Activated CD4-positive, alpha-beta T cell treated with anti-CD3 and anti-CD28 coated beads, Interleukin-2, amount 10 ng/mL, durations not matched to agents 24 days and 14 days (primary cell): Measurements from ENCODE around the gene CUX1. TPM values are rescaled to one million over a fixed set of nuclear protein-coding genes. Genes with fewer than 3 reads are reported as not detected.

Experiments used
- DNase-seq: peaks from one replicate; pipeline ENCODE4 v3.0.0; 2022
- H3K27ac Mint-ChIP-seq: one replicate; pipeline ENCODE4 v1.8.0; 2022; ENCODE audit warnings: mild to moderate bottlenecking, mixed read lengths
- H3K27me3 Mint-ChIP-seq: one replicate; pipeline ENCODE4 v1.8.0; 2022; ENCODE audit warnings: mixed read lengths
- H3K36me3 Mint-ChIP-seq: one replicate; pipeline ENCODE4 v1.8.0; 2022; ENCODE audit warnings: low read depth, mild to moderate bottlenecking, mixed read lengths
- H3K4me1 Mint-ChIP-seq: one replicate; pipeline ENCODE4 v1.8.0; 2021; ENCODE audit warnings: mixed read lengths
- H3K4me3 Mint-ChIP-seq: one replicate; pipeline ENCODE4 v1.8.0; 2022; ENCODE audit warnings: mild to moderate bottlenecking, moderate library complexity, mixed read lengths
- H3K9me3 Mint-ChIP-seq: one replicate; pipeline ENCODE4 v1.8.0; 2021; ENCODE audit warnings: mixed read lengths
- intact Hi-C: fragments of 100-400 bp; cut with micrococcal nuclease; formaldehyde crosslinking; loops from one replicate; pipeline ENCODE4 v1.15.1; 2023
- total RNA-seq: library from RNA; stranded (reverse); gene quantifications from 2 replicates; pipeline ENCODE4 v1.2.3, GENCODE V29; 2022

Gene CUX1
- total RNA-seq, 1 donor from 2014 or later = 31.5 TPM

- no peak for DNase-seq
- intact Hi-C loops = no loop called here
- Mint-ChIP-seq H3K36me3 (peaks cover 16% of the 10 kb centered on the region), H3K27ac (no peak overlapping the region), H3K27me3 (no peaks in the 10 kb centered on the region), H3K9me3 (no peaks in the 10 kb centered on the region), H3K4me1 (no peaks in the 10 kb centered on the region), H3K4me3 (no peak overlapping the region)
Observed at GRCh38 chr7:102111061-102112041, 293.9 kb downstream of the CUX1 start.

- Mint-ChIP-seq H3K27me3 (no peaks in the 10 kb centered on the region), H3K4me3 (no peak overlapping the region), H3K36me3 (peaks cover 12% of the 10 kb centered on the region), H3K27ac (no peak overlapping the region), H3K9me3 (no peaks in the 10 kb centered on the region), H3K4me1 (no peaks in the 10 kb centered on the region)
- DNase-seq = no peak
- intact Hi-C loops = no loop called here
Observed at GRCh38 chr7:102115181-102115580, 297.8 kb downstream of the CUX1 start.

GRCh38 chr7:102115931-102116330 lies 298.5 kb downstream of the CUX1 start:
- DNase-seq = no peak
- Mint-ChIP-seq H3K27ac (no peak overlapping the region), H3K36me3 (peaks cover 12% of the 10 kb centered on the region)

DNA sequence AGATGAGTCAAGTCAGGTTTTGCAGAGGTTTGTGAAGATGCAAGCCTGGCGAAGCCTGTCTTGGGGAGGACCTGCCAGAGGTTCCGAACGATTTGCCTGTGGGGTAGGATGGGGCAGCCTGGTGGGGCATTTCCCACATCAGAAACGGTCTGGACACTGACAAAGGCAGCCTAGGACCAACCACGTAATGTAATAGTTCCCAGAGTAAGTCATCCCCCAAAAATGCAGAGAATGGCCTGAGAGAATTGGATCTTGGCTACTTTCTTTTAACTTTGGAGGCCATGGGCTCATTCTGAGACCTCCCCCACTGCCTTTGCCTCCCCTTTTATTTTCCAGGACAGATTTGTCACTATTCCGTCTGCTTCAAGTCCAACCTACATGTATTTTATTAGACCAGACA lies 300.3 kb downstream of the CUX1 start:
- intact Hi-C loops = no loop called here
- Mint-ChIP-seq H3K4me3 (no peak overlapping the region), H3K27me3 (no peaks in the 10 kb centered on the region), H3K9me3 (no peaks in the 10 kb centered on the region), H3K36me3 (peaks cover 12% of the 10 kb centered on the region), H3K27ac (no peak overlapping the region), H3K4me1 (peaks cover 12% of the 10 kb centered on the region)
- no peak for DNase-seq

More at GRCh38 chr7:102115931-102116330, 298.5 kb downstream of the CUX1 start:
- Mint-ChIP-seq H3K9me3 (no peaks in the 10 kb centered on the region), H3K4me1 (no peaks in the 10 kb centered on the region), H3K4me3 (no peak overlapping the region), H3K27me3 (no peaks in the 10 kb centered on the region)
- intact Hi-C loops = no loop called here

DNA sequence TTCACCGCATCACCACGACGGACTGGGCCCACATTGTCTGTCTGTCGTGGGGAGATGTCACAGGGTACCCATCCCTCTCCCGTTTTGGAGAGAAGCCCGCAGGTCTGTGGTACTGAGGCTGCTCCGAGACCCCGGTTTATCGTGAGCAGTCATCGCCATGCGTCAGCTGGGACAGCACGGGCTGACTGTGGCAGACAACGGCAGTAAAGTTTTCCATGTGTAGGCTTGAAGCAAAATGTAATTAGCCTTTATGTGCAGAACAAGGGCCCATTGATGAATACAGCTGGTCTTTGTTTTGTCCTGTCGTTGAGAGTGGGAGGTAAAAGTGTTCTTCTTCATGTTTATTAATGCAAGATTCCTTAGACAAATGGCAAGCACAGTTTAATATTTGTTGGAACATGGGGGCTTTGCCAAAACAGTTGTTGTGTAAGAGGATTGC lies 301.8 kb downstream of the CUX1 start:
- Mint-ChIP-seq H3K27ac (no peak overlapping the region), H3K4me1 (peaks cover 12% of the 10 kb centered on the region), H3K9me3 (no peaks in the 10 kb centered on the region), H3K4me3 (no peak overlapping the region), H3K36me3 (peaks cover 10% of the 10 kb centered on the region), H3K27me3 (no peaks in the 10 kb centered on the region)
- DNase-seq = no peak
- intact Hi-C loops = no loop called here

DNA sequence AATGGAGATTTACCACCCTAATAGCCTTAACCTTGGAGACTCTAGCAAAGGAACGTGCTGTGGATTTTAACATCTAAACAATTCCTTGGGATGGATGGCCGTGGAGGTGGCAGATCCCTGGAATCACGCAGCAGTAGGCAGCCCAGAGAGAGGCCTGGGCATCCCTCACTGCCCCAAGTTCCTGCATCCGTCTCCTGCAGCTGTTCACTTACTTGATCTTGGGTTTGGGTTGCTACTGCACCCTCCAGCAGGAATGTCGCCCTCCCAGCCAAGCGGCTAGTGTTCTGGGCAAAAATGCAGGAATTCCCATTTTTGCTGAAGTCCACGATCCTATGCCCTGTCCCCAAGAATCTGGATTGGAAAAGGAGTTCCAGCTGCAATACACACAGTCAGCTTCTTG lies 302.5 kb downstream of the CUX1 start:
- intact Hi-C loops = no loop called here
- peaks cover 13% of the 10 kb centered on the region for H3K36me3 Mint-ChIP-seq
- H3K9me3 Mint-ChIP-seq = no peaks in the 10 kb centered on the region
- DNase-seq = no peak
- peaks cover 12% of the 10 kb centered on the region for H3K4me1 Mint-ChIP-seq
- H3K4me3 Mint-ChIP-seq = no peak overlapping the region
- no peaks in the 10 kb centered on the region for H3K27me3 Mint-ChIP-seq
- H3K27ac Mint-ChIP-seq = no peak overlapping the region

DNA sequence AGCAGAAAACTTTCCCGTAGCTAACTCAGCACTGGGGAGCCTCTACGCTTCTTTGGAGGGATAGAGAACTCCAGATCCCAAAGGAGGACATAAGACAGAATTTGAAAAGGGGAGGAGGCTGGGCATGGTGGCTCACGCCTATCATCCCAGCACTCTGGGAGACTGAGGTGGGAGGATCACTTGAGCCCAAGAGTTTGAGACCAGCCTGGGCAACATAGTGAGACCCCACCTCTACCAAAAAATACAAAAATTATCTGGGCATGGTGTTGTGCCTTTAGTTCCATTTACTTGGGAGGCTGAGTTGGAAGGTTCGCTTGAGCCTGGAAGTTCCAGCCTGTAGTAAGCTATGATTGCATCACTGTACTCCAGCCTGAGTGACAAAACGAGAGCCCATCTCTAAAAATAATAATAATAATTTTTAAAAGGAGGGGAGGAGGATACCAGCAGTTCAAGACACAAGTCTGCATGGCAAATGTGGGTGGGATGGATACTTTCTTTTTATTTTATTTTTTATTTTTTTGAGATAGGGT lies 303.3 kb downstream of the CUX1 start:
- DNase-seq = no peak
- intact Hi-C loops = no loop called here
- Mint-ChIP-seq H3K4me3 (no peak overlapping the region), H3K4me1 (peaks cover 12% of the 10 kb centered on the region), H3K36me3 (peaks cover 8% of the 10 kb centered on the region), H3K27me3 (no peaks in the 10 kb centered on the region), H3K27ac (no peak overlapping the region), H3K9me3 (no peaks in the 10 kb centered on the region)

DNA sequence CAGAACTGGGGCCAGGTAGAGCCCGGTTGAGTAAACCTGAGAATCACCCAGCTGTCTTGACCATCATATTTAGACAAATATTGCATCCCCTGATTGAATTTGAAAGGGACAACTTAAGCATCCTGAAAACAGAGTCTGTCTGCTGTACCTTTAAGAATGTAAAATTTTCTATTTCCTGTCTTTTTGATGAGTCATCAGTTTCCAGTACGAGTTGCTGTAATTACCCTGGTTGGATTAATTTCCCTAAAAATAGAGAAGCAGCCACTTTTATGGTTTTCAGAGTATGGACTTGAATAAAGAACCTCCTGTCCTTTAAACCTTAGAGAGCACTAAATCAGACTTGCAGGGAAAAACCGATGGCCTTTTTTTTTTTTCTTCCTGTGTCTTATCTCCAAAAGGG lies 304.6 kb downstream of the CUX1 start:
- intact Hi-C loops = no loop called here
- Mint-ChIP-seq H3K4me1 (peaks cover 12% of the 10 kb centered on the region), H3K9me3 (no peaks in the 10 kb centered on the region), H3K27ac (peak overlapping the region; percentile 58), H3K36me3 (peaks cover 2% of the 10 kb centered on the region), H3K27me3 (no peaks in the 10 kb centered on the region), H3K4me3 (no peak overlapping the region)
- no peak for DNase-seq

- Mint-ChIP-seq H3K36me3 (peaks cover 2% of the 10 kb centered on the region), H3K4me1 (peaks cover 12% of the 10 kb centered on the region), H3K27ac (no peak overlapping the region), H3K4me3 (no peak overlapping the region), H3K27me3 (no peaks in the 10 kb centered on the region), H3K9me3 (no peaks in the 10 kb centered on the region)
- intact Hi-C loops = no loop called here
- DNase-seq = no peak
Observed at GRCh38 chr7:102125127-102125596, 307.7 kb downstream of the CUX1 start.

DNA sequence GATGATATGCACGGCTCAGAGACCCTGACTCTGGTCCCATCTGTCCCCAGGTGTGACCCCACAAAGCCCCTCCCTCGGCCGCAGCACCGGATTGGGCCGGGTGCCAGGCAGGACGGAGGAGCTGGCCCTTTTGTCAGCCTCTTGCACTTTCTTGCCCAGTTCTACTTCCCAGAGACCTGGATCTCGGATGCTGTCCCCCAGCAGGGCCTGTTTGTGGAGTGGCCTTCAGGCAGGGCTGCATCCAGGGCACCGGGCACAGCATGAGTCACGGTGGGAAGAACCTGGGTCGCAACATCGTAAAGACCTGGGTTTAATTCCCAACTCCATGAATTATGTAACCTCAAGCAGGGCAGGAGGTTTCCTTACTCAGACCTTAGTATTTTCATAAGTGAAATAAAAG lies 310.9 kb downstream of the CUX1 start:
- H3K9me3 Mint-ChIP-seq = no peaks in the 10 kb centered on the region
- H3K27me3 Mint-ChIP-seq = no peaks in the 10 kb centered on the region

GRCh38 chr7:102129636-102130370 lies 312.4 kb downstream of the CUX1 start:
- no peak overlapping the region for H3K4me3 Mint-ChIP-seq
- no peak overlapping the region for H3K27ac Mint-ChIP-seq
- H3K9me3 Mint-ChIP-seq = no peaks in the 10 kb centered on the region
- no peaks in the 10 kb centered on the region for H3K36me3 Mint-ChIP-seq
- no peak for DNase-seq
- H3K27me3 Mint-ChIP-seq = no peaks in the 10 kb centered on the region
- intact Hi-C loops = no loop called here
- H3K4me1 Mint-ChIP-seq = no peaks in the 10 kb centered on the region

More for the DNA sequence above, 310.9 kb downstream of the CUX1 start:
- Mint-ChIP-seq H3K36me3 (peaks cover 2% of the 10 kb centered on the region), H3K4me1 (no peaks in the 10 kb centered on the region), H3K27ac (no peak overlapping the region), H3K4me3 (no peak overlapping the region)
- DNase-seq = no peak
- intact Hi-C loops = no loop called here

GRCh38 chr7:102132209-102132752 lies 314.9 kb downstream of the CUX1 start:
- Mint-ChIP-seq H3K27me3 (no peaks in the 10 kb centered on the region), H3K4me3 (no peak overlapping the region), H3K4me1 (no peaks in the 10 kb centered on the region), H3K9me3 (no peaks in the 10 kb centered on the region), H3K27ac (no peak overlapping the region), H3K36me3 (no peaks in the 10 kb centered on the region)
- no peak for DNase-seq
- intact Hi-C loops = no loop called here

DNA sequence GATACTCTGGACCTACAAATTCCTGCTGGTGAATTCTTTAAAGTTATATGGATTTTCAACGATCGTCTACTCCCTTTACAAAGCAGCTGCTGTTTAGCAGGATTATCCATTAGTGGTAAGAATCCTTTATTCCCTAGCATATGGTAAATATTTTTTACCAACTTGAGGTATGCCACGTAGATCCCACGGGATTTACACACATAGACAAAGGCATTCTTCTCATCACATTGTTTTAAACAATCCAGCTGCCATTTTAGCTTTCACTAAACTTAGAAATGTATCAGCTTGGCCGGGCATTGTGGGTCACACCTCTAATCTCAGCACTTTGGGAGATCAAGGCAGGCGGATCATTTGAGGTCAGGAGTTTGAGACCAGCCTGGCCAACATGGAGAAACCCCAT lies 321.2 kb downstream of the CUX1 start:
- no peaks in the 10 kb centered on the region for H3K9me3 Mint-ChIP-seq
- DNase-seq = no peak
- H3K4me3 Mint-ChIP-seq = no peak overlapping the region
- H3K4me1 Mint-ChIP-seq = peaks cover 7% of the 10 kb centered on the region
- no peaks in the 10 kb centered on the region for H3K27me3 Mint-ChIP-seq
- no peak overlapping the region for H3K27ac Mint-ChIP-seq
- intact Hi-C loops = no loop called here
- no peaks in the 10 kb centered on the region for H3K36me3 Mint-ChIP-seq
